VCaP (cell line): ENCODE measurements around the gene PACRG.

Experiments used
- H3K27ac ChIP-seq: fragments of 450-650 bp; 2 replicates; pipeline ENCODE4 v1.5.1; 2017
- CTCF ChIP-seq: fragments of 450-650 bp; conservative IDR thresholded peaks from 2 replicates; pipeline ENCODE4 v1.5.1; 2017; ENCODE audit warnings: mild to moderate bottlenecking, moderate library complexity

Gene PACRG

GRCh38 chr6:163288915-163289314 lies 561.1 kb downstream of the PACRG start:
- no peak overlapping the region for H3K27ac ChIP-seq
- TF ChIP-seq CTCF: no peak

GRCh38 chr6:163289447-163289846 lies 561.7 kb downstream of the PACRG start:
- TF ChIP-seq CTCF: no peak
- H3K27ac ChIP-seq: no peak overlapping the region

GRCh38 chr6:163290545-163291274 lies 562.9 kb downstream of the PACRG start:
- H3K27ac ChIP-seq: no peak overlapping the region
- TF ChIP-seq CTCF: no peak

GRCh38 chr6:163291622-163292021 lies 563.8 kb downstream of the PACRG start:
- TF ChIP-seq CTCF: no peak

GRCh38 chr6:163293286-163293685 lies 565.5 kb downstream of the PACRG start:
- no peak for TF ChIP-seq CTCF
- no peak overlapping the region for H3K27ac ChIP-seq

More at GRCh38 chr6:163291622-163292021, 563.8 kb downstream of the PACRG start:
- H3K27ac ChIP-seq: no peak overlapping the region

GRCh38 chr6:163294734-163295133 lies 567.0 kb downstream of the PACRG start:
- H3K27ac ChIP-seq: no peak overlapping the region
- no peak for TF ChIP-seq CTCF

GRCh38 chr6:163296835-163297519 lies 569.2 kb downstream of the PACRG start:
- H3K27ac ChIP-seq: no peak overlapping the region

More at GRCh38 chr6:163296835-163297519, 569.2 kb downstream of the PACRG start:
- no peak for TF ChIP-seq CTCF
